RWPE1 (cell line): Measurements from ENCODE around the gene ARV1.

Experiments used
- CTCF ChIA-PET: fragments of 350-600 bp; sonication (Branson Sonifier 250); formaldehyde crosslinking; extraction: SDS; loops from one replicate; lab custom pipeline; 2021; lab: Yijun Ruan, JAX
- POLR2A ChIA-PET: fragments of 400-600 bp; formaldehyde crosslinking; extraction: SDS; loops from one replicate; lab custom pipeline; 2020; ENCODE audit warnings: antibody characterized with exemption; ENCODE audit not compliant: low non-redundant PET; lab: Yijun Ruan, JAX
- DNase-seq: peaks from one replicate; pipeline ENCODE4 v3.0.0; 2012; ENCODE audit warnings: low spot score
- H3K27ac ChIP-seq: fragments of 450-650 bp; 2 replicates; pipeline ENCODE4 v1.5.1; 2017
- CTCF ChIP-seq: fragments of 450-650 bp; conservative IDR thresholded peaks from 2 replicates; pipeline ENCODE4 v1.5.1; 2017; ENCODE audit warnings: low read depth, mild to moderate bottlenecking

Gene ARV1

GRCh38 chr1:231039161-231040018 is 60.5 kb downstream of the ARV1 start:
- no peak for TF ChIP-seq CTCF
- DNase-seq, result peak; percentile 55
- no peak overlapping the region for H3K27ac ChIP-seq
- POLR2A ChIA-PET, result no interaction called here
- CTCF ChIA-PET, result interaction anchor here (0.7 kb wide), 1 partner anchor 144 kb away, joined by 3 read pairs; no protein-coding TSS in a partner anchor

DNA sequence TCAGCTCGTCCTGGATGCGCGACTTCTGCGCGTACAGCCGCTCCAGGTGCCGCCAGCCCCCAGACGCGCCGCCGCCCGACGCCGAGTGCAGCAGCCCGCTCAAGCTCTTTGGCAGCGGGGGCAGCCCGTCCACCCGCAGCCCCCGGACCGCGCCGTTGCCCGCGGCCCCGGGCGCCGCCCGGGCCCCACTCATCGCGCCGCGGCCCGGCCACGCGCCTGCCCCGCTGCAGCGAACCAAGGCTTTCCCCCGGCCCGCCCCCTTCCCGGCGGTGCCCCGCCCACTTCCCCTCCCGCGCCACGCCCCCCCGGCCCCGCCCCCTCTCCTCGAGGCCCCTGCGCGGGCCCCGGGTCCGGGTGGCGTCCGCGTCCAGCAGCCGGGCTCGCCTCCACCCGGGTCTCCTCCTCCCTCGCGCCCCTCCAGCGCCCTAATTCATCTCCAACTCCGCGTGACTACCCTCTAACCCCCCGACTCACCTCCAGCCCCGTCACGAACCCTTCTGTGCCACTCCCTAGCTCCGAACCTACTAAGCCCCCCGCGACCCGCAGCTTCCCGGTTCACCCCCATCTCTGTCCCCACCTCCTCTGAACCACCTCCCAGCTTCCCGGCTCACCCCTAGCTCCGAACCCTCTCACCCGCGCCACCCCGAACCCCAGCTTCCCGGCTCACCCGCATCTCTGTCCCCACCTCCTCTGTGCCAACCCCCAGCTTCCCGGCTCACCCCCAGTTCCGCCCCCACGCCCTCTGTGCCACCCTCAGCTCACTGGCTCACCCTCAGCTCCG is 61.3 kb downstream of the ARV1 start, which contains the start of gene FAM89A:
FAM89A (minus strand) TSS at position 236 of the 781 bp plus-strand sequence; CDS start at position 193, 43 bp downstream.
- ChIA-PET POLR2A (no interaction called here), CTCF (interaction anchor here (0.7 kb wide), 1 partner anchor 143 kb away, joined by 3 read pairs; no protein-coding TSS in a partner anchor)
- no peak within 1 kb of the TSS for H3K27ac ChIP-seq
- DNase-seq, result peak; percentile 74
- TF ChIP-seq CTCF, result no peak

GRCh38 chr1:231040800-231041718 is 62.2 kb downstream of the ARV1 start:
- no peak overlapping the region for H3K27ac ChIP-seq
- ChIA-PET POLR2A (no interaction called here), CTCF (no interaction called here)
- no peak for TF ChIP-seq CTCF
- no peak for DNase-seq

DNA sequence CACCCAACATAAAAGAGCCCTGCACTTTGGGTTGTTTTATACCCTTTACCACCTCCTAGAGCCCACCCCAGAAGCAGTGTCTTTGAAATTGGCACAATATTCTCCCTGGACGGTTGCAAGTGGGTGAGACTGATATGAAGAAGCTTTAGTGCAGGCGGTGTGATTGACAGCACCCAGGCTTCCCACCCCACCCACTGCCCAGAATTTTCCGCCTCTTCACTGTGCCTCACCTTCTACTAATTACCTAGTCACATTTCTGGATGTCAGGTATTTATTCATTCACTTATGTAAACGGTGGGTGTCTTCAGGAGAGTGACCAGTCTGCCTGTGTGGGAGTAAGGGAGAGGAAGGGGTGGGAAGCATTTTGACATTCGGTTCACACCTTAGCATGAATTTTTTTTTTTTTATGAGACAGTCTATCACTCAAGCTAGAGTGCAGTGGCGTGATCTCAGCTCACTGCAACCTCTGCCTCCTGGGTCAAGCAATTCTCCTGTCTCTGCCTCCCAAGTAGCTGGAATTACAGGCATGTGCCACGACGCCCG is 62.9 kb downstream of the ARV1 start:
- ChIA-PET CTCF (no interaction called here), POLR2A (no interaction called here)
- H3K27ac ChIP-seq, result no peak overlapping the region
- no peak for TF ChIP-seq CTCF
- no peak for DNase-seq

GRCh38 chr1:231044588-231044987 is 65.7 kb downstream of the ARV1 start:
- no peak overlapping the region for H3K27ac ChIP-seq
- CTCF ChIA-PET, result no interaction called here
- no peak for TF ChIP-seq CTCF
- DNase-seq, result no peak
- POLR2A ChIA-PET, result no interaction called here
